GM18870 (cell line): ENCODE results near the gene PTPN6.
A peak's percentile ranks its signal among the peaks of the same experiment; 100 is the strongest.

Experiments
- ATAC-seq: cut with Tn5 transposase; IDR thresholded peaks from one replicate; pipeline ENCODE4 v1.9.1; 2021; ENCODE audit warnings: moderate library complexity; ENCODE audit not compliant: unreplicated experiment

PTPN6 gene

GRCh38 chr12:6965026-6965661 lies 14.0 kb downstream of the PTPN6 start:
- ATAC-seq = peak; percentile 32

GRCh38 chr12:6965714-6966113 lies 14.6 kb downstream of the PTPN6 start:
- ATAC-seq = no peak

GRCh38 chr12:6966351-6966750 lies 15.2 kb downstream of the PTPN6 start:
- no peak for ATAC-seq

GRCh38 chr12:6967651-6968100 lies 16.5 kb downstream of the PTPN6 start:
- ATAC-seq = no peak

- no peak for ATAC-seq
These were observed 17.3 kb downstream of the PTPN6 start for GRCh38 chr12:6968426-6968825.

GRCh38 chr12:6970096-6970527 lies 19.0 kb downstream of the PTPN6 start:
- ATAC-seq = peak; percentile 14

GRCh38 chr12:6974180-6974579 lies 23.0 kb downstream of the PTPN6 start:
- ATAC-seq = no peak

GRCh38 chr12:6975297-6976032 lies 24.3 kb downstream of the PTPN6 start:
- no peak for ATAC-seq

- no peak for ATAC-seq
These were observed 26.5 kb downstream of the PTPN6 start for GRCh38 chr12:6977653-6978052.

- ATAC-seq = no peak
These were observed 27.0 kb downstream of the PTPN6 start for GRCh38 chr12:6978188-6978587.

GRCh38 chr12:6978611-6979011 lies 27.5 kb downstream of the PTPN6 start:
- ATAC-seq = no peak

GRCh38 chr12:6979021-6979420 lies 27.9 kb downstream of the PTPN6 start:
- no peak for ATAC-seq

- no peak for ATAC-seq
These were observed 28.3 kb downstream of the PTPN6 start for GRCh38 chr12:6979453-6979852.

GRCh38 chr12:6980075-6980474 lies 28.9 kb downstream of the PTPN6 start:
- no peak for ATAC-seq

- ATAC-seq = no peak
These were observed 29.6 kb downstream of the PTPN6 start for GRCh38 chr12:6980740-6981139.

- no peak for ATAC-seq
These were observed 30.2 kb downstream of the PTPN6 start for GRCh38 chr12:6981152-6982052.

- no peak for ATAC-seq
These were observed 31.4 kb downstream of the PTPN6 start for GRCh38 chr12:6982532-6982931.

- no peak for ATAC-seq
These were observed 36.9 kb downstream of the PTPN6 start for GRCh38 chr12:6987956-6988553.

GRCh38 chr12:6996040-6996441 lies 44.9 kb downstream of the PTPN6 start:
- no peak for ATAC-seq

- no peak for ATAC-seq
These were observed 47.7 kb downstream of the PTPN6 start for GRCh38 chr12:6998715-6999451.
